OCI-LY1 (cell line): ENCODE results near the gene FPR2.

ENCODE experiments used
- H2AFZ ChIP-seq: fragments of 200-600 bp; sonication (generic), shearing (Covaris generic); 2 replicates; pipeline ENCODE4 v1.6.0; 2014; ENCODE audit warnings: antibody characterized with exemption, mild to moderate bottlenecking, low read length
- H3F3A ChIP-seq: fragments of 200-600 bp; sonication (generic), shearing (Covaris generic); 2 replicates; pipeline ENCODE4 v1.6.0; 2014; ENCODE audit warnings: mild to moderate bottlenecking, antibody characterized with exemption, low read length, moderate library complexity; ENCODE audit not compliant: insufficient read depth
- H3K27ac ChIP-seq: fragments of 200-600 bp; sonication (generic); 2 replicates; pipeline ENCODE4 v1.5.1; 2014; ENCODE audit warnings: low read length, mixed run types, mild to moderate bottlenecking, low read depth; ENCODE audit not compliant: poor library complexity, severe bottlenecking
- H3K27me3 ChIP-seq: fragments of 200-600 bp; sonication (generic); 2 replicates; pipeline ENCODE4 v1.6.0; 2014; ENCODE audit warnings: antibody characterized with exemption, mild to moderate bottlenecking, low read length, moderate library complexity; ENCODE audit not compliant: insufficient read depth
- H3K36me3 ChIP-seq: fragments of 200-600 bp; sonication (generic); 2 replicates; pipeline ENCODE4 v1.6.1; 2014; ENCODE audit warnings: mild to moderate bottlenecking, antibody characterized with exemption, low read length, moderate library complexity, mixed read lengths; ENCODE audit not compliant: insufficient read depth
- H3K4me1 ChIP-seq: fragments of 200-600 bp; sonication (generic); 2 replicates; pipeline ENCODE4 v1.5.1; 2014; ENCODE audit warnings: mild to moderate bottlenecking, low read length, moderate library complexity; ENCODE audit not compliant: insufficient read depth, severe bottlenecking
- H3K4me2 ChIP-seq: fragments of 200-600 bp; sonication (generic), shearing (Covaris generic); 2 replicates; pipeline ENCODE4 v1.6.1; 2014; ENCODE audit warnings: low read length
- H3K4me3 ChIP-seq: fragments of 200-600 bp; sonication (generic); 2 replicates; pipeline ENCODE4 v1.5.1; 2014; ENCODE audit warnings: low read length, low read depth, mild to moderate bottlenecking, mixed read lengths; ENCODE audit not compliant: poor library complexity, severe bottlenecking
- H3K79me2 ChIP-seq: fragments of 200-600 bp; shearing (Covaris generic); 2 replicates; pipeline ENCODE4 v1.6.1; 2016; ENCODE audit warnings: mixed run types, low read length, mixed read lengths; ENCODE audit not compliant: insufficient read depth
- H3K9ac ChIP-seq: fragments of 200-600 bp; sonication (generic), shearing (Covaris generic); 2 replicates; pipeline ENCODE4 v1.6.1; 2014; ENCODE audit warnings: mild to moderate bottlenecking, low read length, mixed read lengths
- H3K9me2 ChIP-seq: fragments of 200-600 bp; sonication (generic), shearing (Covaris generic); 2 replicates; pipeline ENCODE4 v1.6.1; 2014; ENCODE audit warnings: low read depth, mild to moderate bottlenecking, low read length, mixed read lengths
- H3K9me3 ChIP-seq: fragments of 200-600 bp; shearing (Covaris generic); 2 replicates; pipeline ENCODE4 v1.6.1; 2014; ENCODE audit warnings: low read length, mixed read lengths
- H4K20me1 ChIP-seq: fragments of 200-600 bp; sonication (generic), shearing (Covaris generic); 2 replicates; pipeline ENCODE4 v1.6.0; 2016; ENCODE audit warnings: mild to moderate bottlenecking, low read length; ENCODE audit not compliant: insufficient read depth
- CTCF ChIP-seq: fragments of 200-600 bp; sonication (generic), shearing (Covaris generic); IDR thresholded peaks from 2 replicates; pipeline ENCODE4 v1.5.1; 2017; ENCODE audit warnings: mild to moderate bottlenecking, antibody characterized with exemption, low read length, moderate library complexity, mixed read lengths
- EZH2 ChIP-seq: fragments of 200-600 bp; sonication (generic), shearing (Covaris generic); IDR thresholded peaks from 2 replicates; pipeline ENCODE4 v1.8.0; 2017; ENCODE audit warnings: borderline replicate concordance, mixed run types, mild to moderate bottlenecking, antibody characterized with exemption, low read length, moderate library complexity, mixed read lengths

The FPR2 gene

GRCh38 chr19:51807111-51807701 is 46.2 kb downstream of the FPR2 start:
- no peak for TF ChIP-seq CTCF
- no peak for TF ChIP-seq EZH2
- no peaks in the 10 kb centered on the region for H3K79me2 ChIP-seq
- H2AFZ ChIP-seq: no peak overlapping the region
- no peaks in the 10 kb centered on the region for H3K9me3 ChIP-seq
- H3K9ac ChIP-seq: no peak overlapping the region
- H3K4me1 ChIP-seq: no peaks in the 10 kb centered on the region
- H3K36me3 ChIP-seq: no peaks in the 10 kb centered on the region
- H3K4me3 ChIP-seq: no peak overlapping the region
- H3K4me2 ChIP-seq: no peak overlapping the region
- H3K9me2 ChIP-seq: no peaks in the 10 kb centered on the region
- no peak overlapping the region for H3K27ac ChIP-seq
- no peaks in the 10 kb centered on the region for H3K27me3 ChIP-seq
- H4K20me1 ChIP-seq: no peaks in the 10 kb centered on the region
- no peaks in the 10 kb centered on the region for H3F3A ChIP-seq

DNA sequence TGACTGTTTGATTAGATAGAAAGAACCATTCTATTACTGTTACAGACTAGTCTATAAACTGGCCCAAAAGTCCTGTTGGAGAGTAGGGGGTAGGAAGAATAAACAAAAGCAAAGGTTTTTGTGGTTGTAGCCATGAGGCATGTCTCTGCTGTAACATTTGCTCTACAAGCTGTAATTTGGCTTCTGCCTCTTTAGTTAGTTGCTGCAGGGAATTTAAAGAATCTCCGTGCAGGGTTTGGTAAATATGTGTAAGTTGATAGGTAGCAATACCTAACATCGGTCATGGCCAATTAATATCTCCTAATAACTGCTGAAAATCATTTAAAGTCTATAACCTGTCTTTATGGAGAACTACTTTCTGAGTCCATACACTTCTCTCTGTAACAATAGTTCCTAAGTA is 46.9 kb downstream of the FPR2 start:
- Histone ChIP-seq H3F3A (no peaks in the 10 kb centered on the region), H3K9me3 (no peaks in the 10 kb centered on the region), H3K27me3 (no peaks in the 10 kb centered on the region), H3K9ac (no peak overlapping the region), H3K4me2 (no peak overlapping the region), H3K9me2 (no peaks in the 10 kb centered on the region), H3K79me2 (no peaks in the 10 kb centered on the region), H3K4me3 (no peak overlapping the region), H4K20me1 (no peaks in the 10 kb centered on the region), H3K36me3 (no peaks in the 10 kb centered on the region), H3K27ac (no peak overlapping the region), H3K4me1 (no peaks in the 10 kb centered on the region), H2AFZ (no peak overlapping the region)
- TF ChIP-seq EZH2 (no peak), CTCF (no peak)

DNA sequence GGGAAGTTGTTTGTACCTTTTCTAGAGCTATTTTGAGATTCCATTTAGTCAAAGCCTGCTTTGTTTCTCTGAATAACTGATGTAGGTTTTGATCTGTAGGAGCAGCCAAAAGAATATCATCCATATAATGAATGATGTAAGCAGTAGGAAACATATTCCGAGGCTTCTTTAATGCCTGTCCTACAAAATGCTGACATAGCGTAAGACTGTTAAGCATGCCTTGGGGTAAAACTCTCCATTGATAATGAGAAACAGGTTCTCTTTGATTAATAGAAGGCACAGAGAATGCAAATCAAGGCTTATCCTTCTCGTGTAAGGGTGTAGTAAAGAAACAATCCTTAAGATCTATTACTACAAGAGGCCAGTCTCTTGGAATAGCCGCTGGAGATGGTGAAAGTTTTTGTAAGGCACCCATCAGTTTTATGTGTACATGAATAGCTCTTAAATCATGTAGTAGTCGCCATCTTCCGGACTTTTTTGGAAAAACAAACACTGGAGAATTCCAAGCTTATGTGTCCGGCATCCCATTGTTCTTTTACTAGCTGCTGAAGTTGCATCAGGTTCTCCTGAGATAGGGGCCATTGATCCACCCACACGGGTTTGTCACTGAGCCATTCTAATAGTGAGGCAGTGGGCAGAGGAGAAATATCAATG is 47.5 kb downstream of the FPR2 start:
- no peaks in the 10 kb centered on the region for H3K36me3 ChIP-seq
- H3K79me2 ChIP-seq: no peaks in the 10 kb centered on the region
- no peak overlapping the region for H3K4me2 ChIP-seq
- no peaks in the 10 kb centered on the region for H3K9me2 ChIP-seq
- H3K9me3 ChIP-seq: no peaks in the 10 kb centered on the region
- H3F3A ChIP-seq: no peaks in the 10 kb centered on the region
- no peak for TF ChIP-seq EZH2
- no peak for TF ChIP-seq CTCF
- H3K4me1 ChIP-seq: no peaks in the 10 kb centered on the region
- no peak overlapping the region for H3K9ac ChIP-seq
- no peak overlapping the region for H2AFZ ChIP-seq
- no peaks in the 10 kb centered on the region for H4K20me1 ChIP-seq
- H3K4me3 ChIP-seq: no peak overlapping the region
- no peak overlapping the region for H3K27ac ChIP-seq
- no peaks in the 10 kb centered on the region for H3K27me3 ChIP-seq
